AG04450 (cell line): ENCODE results near the gene TMC1. TPM values are rescaled to one million over a fixed set of nuclear protein-coding genes. Genes with fewer than 3 reads are reported as not detected.

Source experiments
- CTCF ChIA-PET: fragments of 300-600, 350-600 bp; formaldehyde crosslinking; extraction: SDS; loops from one replicate; lab custom pipeline; 2022; ENCODE audit warnings: antibody characterized with exemption, inconsistent platforms; lab: Charles Lee
- POLR2A ChIA-PET: fragments of 350-600 bp; formaldehyde crosslinking; extraction: SDS; loops from one replicate; lab custom pipeline; 2021; ENCODE audit warnings: antibody characterized with exemption, inconsistent platforms; lab: Yijun Ruan, JAX
- DNase-seq: peaks from one replicate; pipeline ENCODE4 v3.0.0-alpha.2; 2011; ENCODE audit warnings: low read depth, low spot score
- H3K27ac ChIP-seq: one replicate; pipeline ENCODE4 v1.5.1; 2012; ENCODE audit warnings: low read depth, low read length, control low read depth
- H3K27me3 ChIP-seq: one replicate; pipeline ENCODE4 v1.6.0; 2012; ENCODE audit warnings: low read length; ENCODE audit not compliant: control insufficient read depth, insufficient read depth
- H3K4me3 ChIP-seq: 2 replicates; pipeline ENCODE4 v1.5.1; 2011; ENCODE audit warnings: mild to moderate bottlenecking, low read depth, low read length, control low read depth
- H3K9me3 ChIP-seq: 2 replicates; pipeline ENCODE4 v1.5.1; 2012; ENCODE audit warnings: low read length; ENCODE audit not compliant: control insufficient read depth, insufficient read depth
- polyA plus RNA-seq: library from polyadenylated mRNA; depleted of rRNA; stranded (reverse); fragments of >200 nt; gene quantifications from 2 replicates; pipeline ENCODE4 v1.2.3, GENCODE V29; 2011
- TF ChIP-seq, protein P1 (sequence below): IDR thresholded peaks from 2 replicates; pipeline ENCODE4 v1.5.1; 2011; ENCODE audit warnings: low read depth, low read length, control low read depth, inconsistent platforms

Gene TMC1
- polyA plus RNA-seq, 1 experiment = not detected

DNA sequence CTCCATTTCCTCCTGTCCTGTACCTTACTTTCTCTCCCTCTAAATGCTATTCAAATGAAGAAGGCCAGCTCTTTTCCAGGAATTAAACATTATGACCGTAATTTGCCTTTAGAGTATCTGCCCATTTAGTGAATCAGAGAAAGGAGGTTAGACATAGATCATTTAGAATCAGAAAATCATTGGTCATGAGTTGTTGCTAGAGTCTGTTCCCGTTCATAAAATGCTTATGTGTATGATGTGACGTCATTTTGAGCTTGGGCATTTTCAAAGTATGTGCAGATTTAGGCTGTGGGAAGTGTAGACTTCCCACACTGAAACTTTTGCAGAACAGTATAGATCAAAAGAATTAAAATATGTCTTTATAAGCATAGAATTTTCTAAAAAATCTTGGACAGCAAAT lies 268.5 kb downstream of the TMC1 start:
- POLR2A ChIA-PET = no interaction called here
- TF ChIP-seq, protein P1, sequence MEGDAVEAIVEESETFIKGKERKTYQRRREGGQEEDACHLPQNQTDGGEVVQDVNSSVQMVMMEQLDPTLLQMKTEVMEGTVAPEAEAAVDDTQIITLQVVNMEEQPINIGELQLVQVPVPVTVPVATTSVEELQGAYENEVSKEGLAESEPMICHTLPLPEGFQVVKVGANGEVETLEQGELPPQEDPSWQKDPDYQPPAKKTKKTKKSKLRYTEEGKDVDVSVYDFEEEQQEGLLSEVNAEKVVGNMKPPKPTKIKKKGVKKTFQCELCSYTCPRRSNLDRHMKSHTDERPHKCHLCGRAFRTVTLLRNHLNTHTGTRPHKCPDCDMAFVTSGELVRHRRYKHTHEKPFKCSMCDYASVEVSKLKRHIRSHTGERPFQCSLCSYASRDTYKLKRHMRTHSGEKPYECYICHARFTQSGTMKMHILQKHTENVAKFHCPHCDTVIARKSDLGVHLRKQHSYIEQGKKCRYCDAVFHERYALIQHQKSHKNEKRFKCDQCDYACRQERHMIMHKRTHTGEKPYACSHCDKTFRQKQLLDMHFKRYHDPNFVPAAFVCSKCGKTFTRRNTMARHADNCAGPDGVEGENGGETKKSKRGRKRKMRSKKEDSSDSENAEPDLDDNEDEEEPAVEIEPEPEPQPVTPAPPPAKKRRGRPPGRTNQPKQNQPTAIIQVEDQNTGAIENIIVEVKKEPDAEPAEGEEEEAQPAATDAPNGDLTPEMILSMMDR = no peak

DNA sequence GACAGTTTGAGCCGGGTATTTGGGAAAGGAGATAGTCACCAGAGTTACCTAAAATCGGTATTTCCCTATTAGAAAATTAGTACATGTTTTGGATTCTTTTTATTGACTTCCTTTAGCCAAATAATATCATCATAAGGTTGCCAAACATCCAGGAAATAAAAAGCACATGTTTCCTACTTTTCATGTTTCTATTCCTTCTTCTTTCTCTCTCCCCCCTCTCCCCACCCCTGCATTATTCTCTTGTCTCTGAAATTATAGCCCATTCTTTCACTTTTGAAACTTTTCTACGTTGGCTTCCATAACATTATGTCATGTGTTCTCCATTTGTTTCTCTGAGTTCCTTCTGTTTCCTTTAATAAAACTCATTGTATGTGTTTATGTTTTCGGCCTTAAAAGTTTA lies 269.6 kb downstream of the TMC1 start:
- Histone ChIP-seq H3K27ac (no peak overlapping the region), H3K9me3 (no peaks in the 10 kb centered on the region), H3K4me3 (no peak overlapping the region), H3K27me3 (no peaks in the 10 kb centered on the region)
- TF ChIP-seq, protein P1 = no peak
- CTCF ChIA-PET = no interaction called here
- no peak for DNase-seq
- POLR2A ChIA-PET = no interaction called here

More for the DNA sequence above, 268.5 kb downstream of the TMC1 start:
- Histone ChIP-seq H3K27ac (no peak overlapping the region), H3K4me3 (no peak overlapping the region), H3K9me3 (no peaks in the 10 kb centered on the region), H3K27me3 (no peaks in the 10 kb centered on the region)
- DNase-seq = no peak
- CTCF ChIA-PET = no interaction called here

DNA sequence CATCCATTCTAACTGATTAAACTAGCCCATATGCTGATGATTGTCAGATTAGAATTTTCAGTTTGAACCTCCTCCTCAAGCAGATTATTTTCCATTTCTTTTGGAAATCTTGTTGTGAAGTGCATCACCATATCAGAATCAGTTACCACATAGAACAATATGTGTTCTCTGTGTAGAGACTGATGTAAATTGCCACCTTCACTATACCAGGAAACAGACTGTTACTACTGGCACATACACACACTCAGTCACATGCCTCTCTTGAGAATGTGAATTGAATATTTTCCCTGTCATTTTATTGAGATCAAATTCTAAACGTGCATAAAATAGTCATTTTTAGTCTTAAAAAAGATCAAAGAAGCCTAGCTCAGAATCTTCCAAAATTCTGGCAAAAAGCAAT lies 270.0 kb downstream of the TMC1 start:
- Histone ChIP-seq H3K27ac (no peak overlapping the region), H3K9me3 (no peaks in the 10 kb centered on the region), H3K4me3 (no peak overlapping the region), H3K27me3 (no peaks in the 10 kb centered on the region)
- ChIA-PET POLR2A (no interaction called here), CTCF (no interaction called here)
- TF ChIP-seq, protein P1 = no peak
- no peak for DNase-seq

DNA sequence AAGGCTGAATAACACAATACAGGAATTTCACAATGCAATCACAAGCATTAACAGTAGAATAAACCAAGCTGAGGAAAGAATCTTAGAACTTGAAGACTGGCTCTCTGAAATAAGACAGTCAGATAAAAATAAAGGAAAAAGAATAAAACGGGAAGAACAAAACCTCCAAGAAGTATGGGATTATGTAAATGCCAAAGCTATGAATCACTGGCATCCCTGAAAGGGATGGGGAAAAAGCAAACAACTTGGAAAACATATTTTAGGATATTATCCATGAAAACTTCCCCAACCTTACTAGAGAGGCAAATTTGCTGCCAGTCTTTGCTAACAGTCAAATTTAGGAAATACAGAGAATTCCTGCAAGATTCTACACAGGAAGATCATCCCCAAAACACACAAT lies 273.5 kb downstream of the TMC1 start:
- Histone ChIP-seq H3K27ac (no peak overlapping the region), H3K4me3 (no peak overlapping the region), H3K27me3 (no peaks in the 10 kb centered on the region), H3K9me3 (no peaks in the 10 kb centered on the region)
- CTCF ChIA-PET = interaction anchor here (1.0 kb wide), 1 partner anchor 514 kb away, joined by 3 read pairs; no protein-coding TSS in a partner anchor
- DNase-seq = no peak
- POLR2A ChIA-PET = no interaction called here
- TF ChIP-seq, protein P1 = no peak

DNA sequence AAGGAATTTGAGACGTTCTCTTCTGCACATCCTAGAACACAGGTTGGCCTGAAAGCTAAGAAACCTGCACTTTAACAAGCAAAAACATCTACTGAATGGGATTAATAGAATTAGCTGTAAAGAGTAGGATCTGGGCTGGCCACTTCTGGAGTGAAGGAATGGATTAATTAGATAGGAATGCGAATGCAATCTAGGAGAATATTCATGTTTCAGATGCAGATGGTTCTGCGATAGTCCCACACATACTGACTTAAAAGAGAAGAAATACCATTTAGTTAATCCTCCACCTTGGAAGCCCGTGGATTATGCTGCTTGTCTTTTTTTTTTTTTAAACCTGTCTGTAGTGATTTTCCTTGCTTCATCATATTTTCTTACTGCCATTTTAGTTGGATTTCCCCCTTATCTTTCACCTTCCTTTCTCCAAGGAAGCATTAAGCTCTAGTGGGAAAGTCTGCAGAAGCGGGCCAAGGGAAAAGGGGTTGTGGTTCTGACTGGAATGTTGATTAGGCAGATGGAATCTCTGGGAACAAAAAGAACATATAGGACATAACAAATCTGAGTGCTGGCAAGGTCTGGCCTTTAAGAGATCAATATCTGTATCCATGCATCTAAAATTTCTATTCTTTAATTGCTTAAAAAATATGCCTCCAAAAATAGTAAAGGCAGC lies 279.1 kb downstream of the TMC1 start:
- POLR2A ChIA-PET = no interaction called here
- DNase-seq = no peak

More for the DNA sequence above, 279.1 kb downstream of the TMC1 start:
- CTCF ChIA-PET = no interaction called here
- H3K4me3 ChIP-seq = no peak overlapping the region
- no peak overlapping the region for H3K27ac ChIP-seq
- H3K27me3 ChIP-seq = no peaks in the 10 kb centered on the region
- TF ChIP-seq, protein P1 = no peak
- no peaks in the 10 kb centered on the region for H3K9me3 ChIP-seq
